ENCODE measurements around the gene DTNA.

DNA sequence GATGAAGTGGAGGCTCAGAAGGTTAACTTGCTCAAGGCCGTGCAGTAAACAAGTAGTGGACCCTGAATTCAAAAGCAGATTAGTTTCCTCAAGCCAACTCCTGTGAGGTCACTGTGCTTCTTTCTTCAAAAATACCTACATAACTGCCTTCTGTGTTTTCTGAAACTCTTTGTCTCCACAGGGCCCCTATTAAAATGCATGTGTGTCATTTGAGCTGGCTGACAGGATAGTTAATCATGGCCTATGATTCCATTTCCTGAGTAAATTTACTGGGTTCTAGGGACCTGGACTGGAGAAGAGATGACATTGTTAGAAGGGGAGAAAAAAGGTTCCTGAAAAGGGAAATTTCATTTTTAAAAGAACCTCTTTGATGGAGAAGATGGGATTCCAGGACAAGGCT is 12.9 kb upstream of the DTNA start:
- TF ChIP-seq, protein P1, sequence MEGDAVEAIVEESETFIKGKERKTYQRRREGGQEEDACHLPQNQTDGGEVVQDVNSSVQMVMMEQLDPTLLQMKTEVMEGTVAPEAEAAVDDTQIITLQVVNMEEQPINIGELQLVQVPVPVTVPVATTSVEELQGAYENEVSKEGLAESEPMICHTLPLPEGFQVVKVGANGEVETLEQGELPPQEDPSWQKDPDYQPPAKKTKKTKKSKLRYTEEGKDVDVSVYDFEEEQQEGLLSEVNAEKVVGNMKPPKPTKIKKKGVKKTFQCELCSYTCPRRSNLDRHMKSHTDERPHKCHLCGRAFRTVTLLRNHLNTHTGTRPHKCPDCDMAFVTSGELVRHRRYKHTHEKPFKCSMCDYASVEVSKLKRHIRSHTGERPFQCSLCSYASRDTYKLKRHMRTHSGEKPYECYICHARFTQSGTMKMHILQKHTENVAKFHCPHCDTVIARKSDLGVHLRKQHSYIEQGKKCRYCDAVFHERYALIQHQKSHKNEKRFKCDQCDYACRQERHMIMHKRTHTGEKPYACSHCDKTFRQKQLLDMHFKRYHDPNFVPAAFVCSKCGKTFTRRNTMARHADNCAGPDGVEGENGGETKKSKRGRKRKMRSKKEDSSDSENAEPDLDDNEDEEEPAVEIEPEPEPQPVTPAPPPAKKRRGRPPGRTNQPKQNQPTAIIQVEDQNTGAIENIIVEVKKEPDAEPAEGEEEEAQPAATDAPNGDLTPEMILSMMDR (IDR thresholded peaks at IDR 0.05) = no peak
- no peak for TF ChIP-seq POLR2A (IDR thresholded peaks at IDR 0.05)
- no peak for TF ChIP-seq POLR2AphosphoS5 (IDR thresholded peaks at IDR 0.05; ENCODE audit: insufficient read depth in 1 of 2, low read depth in 1 of 2)

Measured in vagina (tissue), 2 donors.